ENCODE results near the gene TFAP2C.

DNA sequence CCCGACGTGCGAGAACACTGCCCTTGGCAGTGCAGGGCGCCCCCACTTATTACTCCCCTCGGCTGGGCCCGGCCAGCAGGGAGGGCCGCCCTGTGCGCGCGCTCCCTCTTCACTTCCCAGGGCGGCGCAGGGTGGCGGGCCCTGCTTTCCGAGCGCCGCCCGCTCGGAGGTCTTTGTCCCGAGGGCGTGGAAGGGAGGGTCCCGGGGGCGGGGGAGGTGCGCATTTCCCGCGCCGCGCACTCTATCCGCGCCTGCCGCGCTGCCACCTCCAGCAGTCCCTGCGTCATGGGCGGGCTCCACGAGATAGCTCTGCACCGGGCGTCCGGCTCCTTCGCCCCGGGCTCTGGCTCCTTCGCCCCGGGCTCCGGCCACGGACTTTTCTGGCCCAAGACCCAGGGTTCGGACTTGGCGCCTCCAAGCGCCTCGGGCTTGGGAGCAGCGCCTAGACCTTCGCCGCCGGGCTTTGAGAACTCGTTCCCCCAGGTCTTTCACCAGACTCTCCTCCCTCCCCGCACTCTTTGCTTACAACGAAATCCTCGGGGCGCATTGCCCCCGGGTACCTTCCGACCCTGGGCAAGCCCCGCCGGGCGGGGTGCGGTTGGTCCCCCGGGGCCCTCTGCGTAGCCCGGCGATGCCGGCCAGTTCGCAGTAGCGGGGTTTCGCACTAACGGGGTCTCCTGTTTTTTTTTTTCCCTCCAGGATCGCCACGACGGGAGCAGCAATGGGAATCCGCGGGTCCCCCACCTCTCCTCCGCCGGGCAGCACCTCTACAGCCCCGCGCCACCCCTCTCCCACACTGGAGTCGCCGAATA lies 1.6 kb downstream of the TFAP2C start:
- TF ChIP-seq EP300 (IDR thresholded peaks at IDR 0.05) (no peak), POLR2A (IDR thresholded peaks at IDR 0.05) (no peak), POLR2AphosphoS5 (IDR thresholded peaks at IDR 0.05) (no peak)
- TF ChIP-seq, protein P1, sequence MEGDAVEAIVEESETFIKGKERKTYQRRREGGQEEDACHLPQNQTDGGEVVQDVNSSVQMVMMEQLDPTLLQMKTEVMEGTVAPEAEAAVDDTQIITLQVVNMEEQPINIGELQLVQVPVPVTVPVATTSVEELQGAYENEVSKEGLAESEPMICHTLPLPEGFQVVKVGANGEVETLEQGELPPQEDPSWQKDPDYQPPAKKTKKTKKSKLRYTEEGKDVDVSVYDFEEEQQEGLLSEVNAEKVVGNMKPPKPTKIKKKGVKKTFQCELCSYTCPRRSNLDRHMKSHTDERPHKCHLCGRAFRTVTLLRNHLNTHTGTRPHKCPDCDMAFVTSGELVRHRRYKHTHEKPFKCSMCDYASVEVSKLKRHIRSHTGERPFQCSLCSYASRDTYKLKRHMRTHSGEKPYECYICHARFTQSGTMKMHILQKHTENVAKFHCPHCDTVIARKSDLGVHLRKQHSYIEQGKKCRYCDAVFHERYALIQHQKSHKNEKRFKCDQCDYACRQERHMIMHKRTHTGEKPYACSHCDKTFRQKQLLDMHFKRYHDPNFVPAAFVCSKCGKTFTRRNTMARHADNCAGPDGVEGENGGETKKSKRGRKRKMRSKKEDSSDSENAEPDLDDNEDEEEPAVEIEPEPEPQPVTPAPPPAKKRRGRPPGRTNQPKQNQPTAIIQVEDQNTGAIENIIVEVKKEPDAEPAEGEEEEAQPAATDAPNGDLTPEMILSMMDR (IDR thresholded peaks at IDR 0.05), result peak in 3 of 4 experiments; percentile 1 to 10 (median 8)
